PFSK-1 (cell line): Measurements from ENCODE around the gene DNAJC11.

Experiments
- FOXP2 ChIP-seq: optimal IDR thresholded peaks from 2 replicates; pipeline ENCODE3; 2011; ENCODE audit warnings: borderline replicate concordance, control low read depth, inconsistent platforms; ENCODE audit not compliant: insufficient read depth; ENCODE audit errors: extremely low read length, extremely low read depth
- POLR2AphosphoS5 ChIP-seq: IDR thresholded peaks from 2 replicates; pipeline ENCODE4 v1.6.1; 2012; ENCODE audit warnings: low read depth, mild to moderate bottlenecking, control low read depth, low read length, moderate library complexity
- REST ChIP-seq, 2 experiments: IDR thresholded peaks; 2 replicates each; pipeline versions ENCODE4 v1.6.1 to v1.8.0; 2011 to 2012; ENCODE audit warnings: low read depth in 2 of 2, low read length in 2 of 2, control low read depth in 1 of 2, inconsistent platforms in 1 of 2, mild to moderate bottlenecking in 1 of 2, moderate library complexity in 1 of 2; ENCODE audit not compliant: insufficient read depth in 1 of 2
- SIN3A ChIP-seq: IDR thresholded peaks from 2 replicates; pipeline ENCODE4 v1.6.1; 2012; ENCODE audit warnings: mild to moderate bottlenecking, low read length, moderate library complexity, borderline replicate concordance; ENCODE audit not compliant: insufficient read depth
- TAF1 ChIP-seq: IDR thresholded peaks from 2 replicates; pipeline ENCODE4 v1.6.1; 2012; ENCODE audit warnings: low read length, control low read depth, borderline replicate concordance; ENCODE audit not compliant: insufficient read depth

Gene DNAJC11

GRCh38 chr1:6646499-6647148 is 55.0 kb downstream of the DNAJC11 start:
- TF ChIP-seq SIN3A = no peak
- TF ChIP-seq TAF1 = no peak
- no peak for TF ChIP-seq REST (IDR thresholded peaks at IDR 0.05; ENCODE audit: insufficient read depth in 1 of 2, low read depth in 2 of 2, low read length in 2 of 2)
- TF ChIP-seq FOXP2 = no peak
- no peak; the same call in 1 of the 2 replicates for TF ChIP-seq POLR2AphosphoS5

- TF ChIP-seq REST (IDR thresholded peaks at IDR 0.05; ENCODE audit: insufficient read depth in 1 of 2, low read depth in 2 of 2, low read length in 2 of 2) (no peak), FOXP2 (no peak), POLR2AphosphoS5 (no peak), SIN3A (no peak), TAF1 (no peak)
Measured at GRCh38 chr1:6645018-6645417, 56.6 kb downstream of the DNAJC11 start.

GRCh38 chr1:6638226-6638625 is 63.4 kb downstream of the DNAJC11 start:
- TF ChIP-seq TAF1 (no peak), FOXP2 (no peak), REST (IDR thresholded peaks at IDR 0.05; ENCODE audit: insufficient read depth in 1 of 2, low read depth in 2 of 2, low read length in 2 of 2) (no peak), SIN3A (no peak), POLR2AphosphoS5 (no peak)

- TF ChIP-seq SIN3A (no peak), TAF1 (no peak), POLR2AphosphoS5 (no peak), FOXP2 (no peak)
Measured at GRCh38 chr1:6637770-6638169, 63.8 kb downstream of the DNAJC11 start.

GRCh38 chr1:6635910-6636760 is 65.5 kb downstream of the DNAJC11 start:
- no peak for TF ChIP-seq SIN3A
- no peak for TF ChIP-seq TAF1
- no peak for TF ChIP-seq FOXP2
- TF ChIP-seq POLR2AphosphoS5 = no peak
- TF ChIP-seq REST (IDR thresholded peaks at IDR 0.05; ENCODE audit: insufficient read depth in 1 of 2, low read depth in 2 of 2, low read length in 2 of 2) = no peak
